ENCODE results near the gene PARP8.

The PARP8 gene

GRCh38 chr5:50697739-50698138, 31.3 kb downstream of the PARP8 start:
- DNase-seq: no peak
- Histone ChIP-seq H3K27ac (ENCODE audit: low read length) (no peak overlapping the region), H3K79me2 (ENCODE audit: insufficient read depth, low read length) (peaks cover 96% of the 10 kb centered on the region), H3K9ac (ENCODE audit: low read depth, low read length) (no peak overlapping the region), H3K27me3 (ENCODE audit: insufficient read depth, low read length, poor library complexity) (no peaks in the 10 kb centered on the region), H3K4me1 (ENCODE audit: insufficient read depth, low read length) (no peaks in the 10 kb centered on the region), H4K20me1 (ENCODE audit: insufficient read depth, low read length) (peaks cover 7% of the 10 kb centered on the region), H2AFZ (ENCODE audit: low read depth, low read length) (no peak overlapping the region), H3K9me3 (ENCODE audit: insufficient read depth, low read length, severe bottlenecking) (no peaks in the 10 kb centered on the region), H3K4me3 (ENCODE audit: low read depth in 1 of 2, low read length in 2 of 2) (no peak overlapping the region), H3K4me2 (ENCODE audit: insufficient read depth, low read length) (no peak overlapping the region), H3K36me3 (ENCODE audit: insufficient read depth, low read length) (peaks cover 6% of the 10 kb centered on the region; the same call in 1 of the 2 replicates)
- TF ChIP-seq CTCF (IDR thresholded peaks at IDR 0.05; ENCODE audit: borderline replicate concordance, extremely low read depth, low read length, poor library complexity, severe bottlenecking) (no peak), EZH2 (IDR thresholded peaks at IDR 0.05; ENCODE audit: borderline replicate concordance, low read depth, low read length, severe bottlenecking) (no peak)
- no peak for ATAC-seq (ENCODE audit: insufficient read depth, low read depth)

- peaks cover 98% of the 10 kb centered on the region for H3K79me2 ChIP-seq (ENCODE audit: insufficient read depth, low read length)
- no peak overlapping the region for H3K4me2 ChIP-seq (ENCODE audit: insufficient read depth, low read length)
- peaks cover 6% of the 10 kb centered on the region; the same call in 1 of the 2 replicates for H3K36me3 ChIP-seq (ENCODE audit: insufficient read depth, low read length)
- TF ChIP-seq EZH2 (IDR thresholded peaks at IDR 0.05; ENCODE audit: borderline replicate concordance, low read depth, low read length, severe bottlenecking) (no peak), CTCF (IDR thresholded peaks at IDR 0.05; ENCODE audit: borderline replicate concordance, extremely low read depth, low read length, poor library complexity, severe bottlenecking) (no peak)
- H3K27ac ChIP-seq (ENCODE audit: low read length): no peak overlapping the region; the same call in 1 of the 2 replicates
- ATAC-seq (ENCODE audit: insufficient read depth, low read depth): no peak
- H2AFZ ChIP-seq (ENCODE audit: low read depth, low read length): no peak overlapping the region
- peaks cover 6% of the 10 kb centered on the region for H4K20me1 ChIP-seq (ENCODE audit: insufficient read depth, low read length)
- no peaks in the 10 kb centered on the region for H3K9me3 ChIP-seq (ENCODE audit: insufficient read depth, low read length, severe bottlenecking)
- no peaks in the 10 kb centered on the region for H3K27me3 ChIP-seq (ENCODE audit: insufficient read depth, low read length, poor library complexity)
- H3K9ac ChIP-seq (ENCODE audit: low read depth, low read length): no peak overlapping the region
- no peak for DNase-seq
- H3K4me3 ChIP-seq (ENCODE audit: low read depth in 1 of 2, low read length in 2 of 2): no peak overlapping the region
- no peaks in the 10 kb centered on the region for H3K4me1 ChIP-seq (ENCODE audit: insufficient read depth, low read length)
These were observed 33.3 kb downstream of the PARP8 start for GRCh38 chr5:50699737-50700136.

GRCh38 chr5:50700706-50701105, 34.3 kb downstream of the PARP8 start:
- H3K4me2 ChIP-seq (ENCODE audit: insufficient read depth, low read length): no peak overlapping the region
- H3K27ac ChIP-seq (ENCODE audit: low read length): no peak overlapping the region
- H3K27me3 ChIP-seq (ENCODE audit: insufficient read depth, low read length, poor library complexity): no peaks in the 10 kb centered on the region
- 0 out of 2 replicates have a peak, but pooled peaks cover under 1% of the 10 kb centered on the region for H3K4me1 ChIP-seq (ENCODE audit: insufficient read depth, low read length)
- no peak overlapping the region for H3K4me3 ChIP-seq (ENCODE audit: low read depth in 1 of 2, low read length in 2 of 2)
- peaks cover 6% of the 10 kb centered on the region; the same call in 1 of the 2 replicates for H3K36me3 ChIP-seq (ENCODE audit: insufficient read depth, low read length)
- H2AFZ ChIP-seq (ENCODE audit: low read depth, low read length): no peak overlapping the region
- H3K9me3 ChIP-seq (ENCODE audit: insufficient read depth, low read length, severe bottlenecking): no peaks in the 10 kb centered on the region
- H4K20me1 ChIP-seq (ENCODE audit: insufficient read depth, low read length): peaks cover 4% of the 10 kb centered on the region
- H3K79me2 ChIP-seq (ENCODE audit: insufficient read depth, low read length): peaks cover 99% of the 10 kb centered on the region
- no peak overlapping the region for H3K9ac ChIP-seq (ENCODE audit: low read depth, low read length)
- DNase-seq: no peak
- TF ChIP-seq EZH2 (IDR thresholded peaks at IDR 0.05; ENCODE audit: borderline replicate concordance, low read depth, low read length, severe bottlenecking) (no peak), CTCF (IDR thresholded peaks at IDR 0.05; ENCODE audit: borderline replicate concordance, extremely low read depth, low read length, poor library complexity, severe bottlenecking) (no peak)
- no peak for ATAC-seq (ENCODE audit: insufficient read depth, low read depth)

Measured in DND-41 (cell line).